Stimulated activated CD8-positive, alpha-beta memory T cell treated with anti-CD3 and anti-CD28 coated beads, Interleukin-2, amount 100 ng/mL, for 48 hours (primary cell): ENCODE measurements around the gene TNPO2.
"Not testable (repeated sequence)": the region's sequence is repeated elsewhere in the genome, so short reads cannot be mapped to it uniquely, and the experiment has no call there.

ENCODE experiments used
- DNase-seq, 2 donors: peaks; one replicate each; pipeline ENCODE4 v3.0.0-alpha.2; 2020; ENCODE audit warnings: low read depth in 2 of 2

Gene TNPO2

GRCh38 chr19:12736995-12737834 lies 13.5 kb upstream of the TNPO2 start, which contains the start of gene GET3:
TSS of gene GET3 (plus strand) at chr19:12737497. CDS start at chr19:12737506, 9 bp downstream.
- DNase-seq: peak; percentile 63 to 65

GRCh38 chr19:12733369-12734214 lies 9.9 kb upstream of the TNPO2 start:
- DNase-seq: peak in 1 of 2 donors; percentile 35

DNA sequence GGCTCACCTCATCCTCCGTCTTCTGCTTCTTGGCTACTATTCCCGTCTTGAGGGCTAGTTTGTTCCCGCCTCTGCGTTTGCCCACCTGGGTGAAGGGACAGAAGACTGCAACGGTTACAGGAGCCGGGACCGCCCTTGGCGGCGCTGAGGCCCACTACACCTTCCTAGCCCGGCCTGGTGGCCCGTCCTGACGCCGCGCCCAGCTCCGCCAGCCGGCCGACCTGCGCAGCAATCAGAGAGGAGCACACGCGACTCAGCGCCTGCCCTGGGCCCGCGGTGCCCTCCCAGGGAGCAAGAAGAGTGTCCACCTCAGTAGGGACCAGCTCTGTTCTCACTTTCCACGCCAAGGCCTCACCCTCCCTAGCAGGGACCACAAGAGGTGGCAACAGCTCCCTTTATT lies 7.6 kb upstream of the TNPO2 start:
- DNase-seq: no peak

- DNase-seq: no peak
Measured at GRCh38 chr19:12730064-12730463, 6.3 kb upstream of the TNPO2 start.

DNA sequence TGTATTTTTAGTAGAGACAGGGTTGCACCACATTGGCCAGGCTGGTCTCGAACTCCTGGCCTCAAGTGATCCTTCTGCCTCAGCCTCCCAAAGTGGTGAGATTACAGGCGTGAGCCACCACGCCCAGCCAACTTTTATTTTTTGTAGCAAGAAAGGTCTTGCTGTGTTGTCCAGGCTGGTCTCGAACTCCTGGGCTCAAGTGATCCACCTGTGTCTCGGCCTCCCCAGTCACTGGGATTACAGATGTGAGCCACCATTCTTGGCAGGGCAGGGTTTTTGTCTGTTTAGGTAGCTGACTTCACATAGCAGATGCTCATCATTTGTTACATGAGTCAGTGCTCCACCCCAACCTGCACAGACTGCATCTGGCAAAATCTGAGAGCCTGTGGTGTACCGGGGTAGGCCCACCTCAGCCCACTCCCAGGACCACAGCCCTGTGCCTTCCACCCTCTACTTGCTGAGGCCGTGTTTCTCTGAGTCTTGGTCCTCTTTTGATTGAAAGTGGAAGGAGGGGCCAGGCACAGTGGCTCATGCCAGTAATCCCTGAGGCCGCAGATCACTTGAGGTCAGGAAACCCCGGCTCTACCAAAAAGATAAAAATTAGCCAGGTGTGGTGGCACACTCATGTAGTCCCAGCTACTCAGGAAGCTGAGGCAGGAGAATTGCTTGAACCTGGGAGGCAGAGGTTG lies 4.2 kb upstream of the TNPO2 start:
- no peak for DNase-seq

DNA sequence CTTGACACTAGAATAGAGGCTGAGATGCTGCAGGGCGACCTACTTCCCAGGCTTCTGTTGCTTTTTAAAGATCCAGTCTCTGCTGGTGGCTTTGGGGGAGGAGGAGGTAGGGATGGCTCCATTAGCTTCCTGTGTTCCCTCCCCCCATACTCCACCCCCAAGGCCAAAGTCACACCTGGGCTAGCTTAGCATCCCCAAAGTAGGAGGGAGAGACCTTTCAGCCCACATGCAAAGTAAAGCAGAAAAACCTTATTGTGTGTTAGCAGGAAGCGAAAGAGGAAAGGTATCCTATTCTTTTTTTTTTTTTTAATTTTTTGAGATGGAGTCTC lies 3.2 kb upstream of the TNPO2 start:
- no peak for DNase-seq

DNA sequence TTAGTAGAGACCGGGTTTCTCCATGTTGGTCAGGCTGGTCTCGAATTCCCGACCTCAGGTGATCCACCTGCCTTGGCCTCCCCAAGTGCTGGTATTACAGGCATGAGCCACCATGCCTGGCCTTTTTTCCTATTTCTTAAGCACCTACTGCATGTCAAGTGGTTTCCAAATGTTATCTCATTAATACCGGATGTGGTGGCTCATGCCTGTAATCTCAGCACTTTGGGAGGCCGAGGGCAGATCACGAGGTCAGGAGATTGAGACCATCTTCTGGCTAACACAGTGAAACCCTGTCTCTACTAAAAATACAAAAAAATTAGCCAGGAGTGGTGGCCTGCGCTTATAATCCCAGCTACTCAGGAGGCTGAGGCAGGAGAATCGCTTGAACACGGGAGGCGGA lies 1.9 kb upstream of the TNPO2 start:
- not testable (repeated sequence) for DNase-seq

DNA sequence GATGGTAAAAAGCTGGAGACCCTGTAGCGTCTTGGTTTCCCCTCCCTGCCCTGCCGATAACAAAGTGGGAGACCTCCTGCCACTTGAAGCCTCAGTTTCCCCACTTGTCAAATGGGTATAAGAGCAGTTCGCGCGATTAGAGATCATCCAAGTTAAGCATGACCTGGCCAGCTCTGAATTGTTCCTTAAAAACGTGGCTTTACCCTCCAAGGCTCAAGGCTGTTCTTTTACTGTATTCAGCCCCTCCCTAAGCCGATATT lies 421 bp downstream of the TNPO2 start:
- DNase-seq: no peak

- peak; percentile 87 to 88 for DNase-seq
Measured at GRCh38 chr19:12722566-12723380, 959 bp downstream of the TNPO2 start.

DNA sequence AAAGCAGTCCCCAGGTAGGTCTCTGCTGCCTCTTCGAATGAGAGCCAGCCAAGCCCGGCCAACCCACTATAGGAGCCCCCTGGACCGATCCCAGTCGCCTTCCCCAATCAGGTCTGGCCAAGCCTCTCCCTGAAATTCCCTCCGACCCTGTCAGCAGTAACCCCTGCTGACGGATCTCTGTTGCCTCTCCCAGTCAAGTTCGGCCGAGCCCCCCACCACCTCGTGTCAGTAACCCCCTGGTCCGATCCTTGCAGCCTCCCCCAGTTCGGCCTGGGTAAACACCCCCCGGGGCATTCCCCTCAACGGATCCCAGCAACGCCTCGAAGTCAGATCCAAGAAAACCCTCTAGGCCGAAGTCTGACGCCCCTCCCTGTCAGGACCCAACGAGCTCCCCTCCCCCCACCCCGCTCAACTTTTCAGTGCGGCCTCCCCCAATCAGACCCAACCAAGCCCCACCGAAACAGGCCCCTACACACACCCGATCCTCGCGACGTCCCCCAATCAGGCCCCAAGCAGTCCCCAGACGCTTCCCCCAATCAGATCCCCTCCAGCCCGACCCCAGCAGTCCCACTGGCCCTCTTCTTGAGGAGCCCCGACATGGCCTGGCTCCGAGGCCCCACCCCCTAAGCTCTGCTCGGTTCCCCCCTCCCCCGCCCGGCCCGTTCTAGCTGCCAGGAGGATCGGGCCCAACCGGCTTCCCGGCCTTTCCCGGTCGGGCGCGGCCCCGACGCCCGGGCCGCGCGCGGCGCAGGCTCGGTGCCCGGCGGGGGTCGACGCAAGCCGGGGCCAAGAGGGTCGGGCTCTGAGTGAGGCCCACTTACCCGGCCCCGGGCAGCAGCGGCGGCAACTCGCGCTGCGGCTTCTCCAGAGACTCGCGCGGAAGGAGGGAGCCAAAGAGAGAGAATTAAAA lies 1.8 kb downstream of the TNPO2 start:
- DNase-seq: peak; percentile 28 to 40

DNA sequence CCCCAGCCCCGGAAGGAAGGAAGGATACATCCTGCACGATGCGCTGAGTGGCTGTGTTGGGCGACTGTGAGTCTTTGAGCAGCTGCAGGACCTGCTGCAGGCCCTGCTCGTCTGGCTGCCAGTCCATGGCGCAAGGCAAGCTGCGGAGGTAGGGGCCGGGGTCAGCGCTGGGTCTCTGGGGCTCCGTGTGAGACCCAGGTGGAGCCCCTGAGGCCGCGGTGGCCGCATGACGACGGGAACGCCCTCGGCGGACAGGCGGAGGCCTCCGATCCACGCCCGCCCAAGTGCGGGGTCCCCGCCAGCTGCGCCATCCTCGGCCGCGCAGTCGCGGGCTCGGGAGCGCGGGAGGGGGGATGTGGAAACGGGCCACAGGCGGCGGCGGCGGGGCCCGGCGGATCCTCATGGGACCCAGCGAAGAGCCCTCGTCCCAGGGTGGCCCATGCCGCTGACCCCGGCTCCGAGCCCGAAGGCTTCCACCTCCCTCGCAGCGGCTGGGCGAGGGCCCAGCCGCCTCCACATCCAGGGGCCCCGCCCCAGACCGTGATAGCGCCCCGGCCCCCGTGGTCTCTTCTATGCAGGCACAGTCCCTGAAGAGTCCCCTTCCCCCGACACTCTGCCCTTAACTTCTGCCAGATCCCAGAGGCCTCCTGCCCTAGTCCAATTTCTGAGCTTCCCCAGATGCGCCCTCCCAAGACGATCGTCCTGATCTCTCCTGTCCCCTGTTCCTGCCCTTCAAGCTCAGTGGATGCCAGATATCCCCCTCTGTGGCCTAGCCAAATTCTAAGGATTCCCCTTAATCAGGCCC lies 2.7 kb downstream of the TNPO2 start:
- DNase-seq: no peak

GRCh38 chr19:12720296-12720695 lies 3.4 kb downstream of the TNPO2 start:
- DNase-seq: no peak

DNA sequence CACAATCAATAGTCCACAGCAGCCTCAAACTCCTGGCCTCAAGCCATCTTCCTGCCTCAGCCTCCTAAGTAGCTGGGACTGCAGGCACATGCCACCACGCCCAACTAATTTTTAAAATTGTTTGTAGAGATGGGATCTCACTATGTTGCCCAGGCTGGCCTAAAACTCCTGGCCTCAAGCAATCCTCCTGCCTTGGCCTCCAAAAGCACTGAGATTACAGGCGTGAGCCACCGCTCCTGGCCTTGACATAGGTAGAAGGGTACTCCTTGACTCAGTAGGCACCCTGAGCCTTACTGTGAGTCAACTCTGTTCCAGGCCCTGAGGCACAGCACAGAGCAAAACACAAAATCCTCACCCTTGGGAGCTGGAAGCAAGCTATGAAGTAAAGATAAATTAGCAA lies 7.8 kb downstream of the TNPO2 start:
- no peak for DNase-seq

GRCh38 chr19:12715102-12715501 lies 8.6 kb downstream of the TNPO2 start:
- DNase-seq: no peak

DNA sequence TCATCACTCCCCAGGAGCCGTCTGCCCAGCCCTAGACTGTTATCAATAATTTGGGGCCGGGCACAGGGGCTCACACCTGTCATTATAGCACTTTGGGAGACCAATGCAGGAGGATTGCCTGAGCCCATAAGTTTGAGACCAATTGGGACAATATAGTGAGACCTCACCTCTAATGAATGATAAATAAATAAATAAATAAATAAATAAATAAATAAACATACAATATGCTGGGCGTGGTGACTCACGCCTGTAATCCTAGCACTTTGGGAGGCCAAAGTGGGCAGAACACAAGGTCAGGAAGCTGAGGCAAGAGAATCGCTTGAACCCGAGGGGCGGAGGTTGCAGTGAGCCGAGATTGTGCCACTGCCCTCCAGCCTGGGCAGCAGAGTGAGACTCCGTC lies 10.4 kb downstream of the TNPO2 start:
- not testable (repeated sequence) for DNase-seq

DNA sequence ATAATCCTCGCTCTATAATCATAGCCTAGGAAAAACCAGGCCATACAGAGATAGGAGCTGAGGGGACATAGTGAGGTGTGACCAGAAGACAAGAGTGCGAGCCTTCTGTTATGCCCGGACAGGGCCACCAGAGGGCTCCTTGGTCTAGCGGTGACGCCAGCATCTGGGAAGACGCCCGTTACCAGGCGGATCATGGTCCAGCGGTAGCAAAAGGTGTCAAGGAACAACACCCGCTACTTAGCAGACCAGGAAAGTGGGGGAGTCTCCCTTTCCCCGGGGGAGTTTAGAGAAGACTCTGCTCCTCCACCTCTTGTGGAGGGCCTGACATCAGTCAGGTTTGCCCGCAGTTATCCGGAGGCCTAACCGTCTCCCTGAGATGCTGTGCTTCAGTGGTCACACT lies 11.7 kb downstream of the TNPO2 start:
- DNase-seq: not testable (repeated sequence)

DNA sequence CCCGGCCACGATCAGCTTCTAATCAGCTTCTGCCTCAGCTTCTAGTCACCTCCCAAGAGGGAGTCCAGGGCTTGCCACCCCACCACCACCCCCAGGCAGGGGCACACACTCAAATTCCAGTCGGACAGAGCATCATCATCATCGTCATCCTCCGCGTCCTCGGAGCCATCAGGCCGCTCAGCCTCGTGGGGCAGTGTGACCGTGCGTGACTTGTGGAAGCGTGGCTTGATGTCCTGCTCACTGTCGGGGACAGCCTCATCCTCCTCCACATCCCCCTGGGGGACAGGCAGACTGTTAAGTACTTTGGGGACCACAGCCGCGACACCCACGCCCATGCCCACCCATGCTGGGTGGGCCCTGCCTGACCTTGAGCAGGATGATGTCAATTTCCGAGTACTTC lies 12.5 kb downstream of the TNPO2 start:
- DNase-seq: no peak

DNA sequence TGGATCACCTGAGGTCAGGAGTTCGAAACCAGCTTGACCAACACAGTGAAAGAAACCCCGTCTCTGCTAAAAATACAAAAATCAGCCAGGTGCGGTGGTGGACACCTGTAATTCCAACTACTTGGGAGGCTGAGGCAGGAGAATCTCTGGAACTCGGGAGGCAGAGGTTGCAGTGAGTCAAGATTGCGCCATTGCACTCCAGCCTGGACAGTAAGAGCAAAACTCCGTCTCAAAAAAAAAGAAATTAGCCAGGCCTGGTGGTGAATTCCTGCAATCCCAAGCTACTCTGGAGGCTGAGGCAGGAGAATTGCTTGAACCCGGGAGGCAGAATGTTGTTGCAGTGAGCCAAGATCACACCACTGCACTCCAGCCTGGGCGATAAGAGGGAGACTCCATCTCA lies 15.1 kb downstream of the TNPO2 start:
- no peak for DNase-seq

DNA sequence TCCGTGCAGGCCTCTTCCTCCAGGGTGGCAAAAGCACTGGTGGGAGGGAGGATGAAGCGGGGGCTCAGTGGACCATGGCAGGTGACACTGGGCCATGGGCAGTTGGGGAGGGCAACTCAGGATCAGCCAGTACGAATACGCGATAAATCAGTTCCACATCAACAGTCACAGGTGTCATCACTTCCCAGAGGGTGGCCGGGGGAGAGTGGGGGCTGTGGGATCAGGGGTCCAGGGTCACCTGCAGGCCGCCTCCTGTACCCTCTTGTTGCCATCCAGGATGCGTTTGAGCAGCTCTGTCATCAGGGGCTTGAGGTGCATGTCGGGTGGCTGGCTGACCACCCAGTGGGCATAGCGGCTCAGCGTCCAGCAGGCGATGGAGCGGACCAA lies 17.4 kb downstream of the TNPO2 start:
- no peak for DNase-seq
